ENCODE results near the gene LPGAT1. TPM values are rescaled to one million over a fixed set of nuclear protein-coding genes. Genes with fewer than 3 reads are reported as not detected.

Gene LPGAT1
- total and polyA plus RNA-seq, 2 of the 13 experiments (the other 11 are each of a cell fraction or from before 2014, with no cell fraction given), result 12.1 to 48.3 TPM

DNA sequence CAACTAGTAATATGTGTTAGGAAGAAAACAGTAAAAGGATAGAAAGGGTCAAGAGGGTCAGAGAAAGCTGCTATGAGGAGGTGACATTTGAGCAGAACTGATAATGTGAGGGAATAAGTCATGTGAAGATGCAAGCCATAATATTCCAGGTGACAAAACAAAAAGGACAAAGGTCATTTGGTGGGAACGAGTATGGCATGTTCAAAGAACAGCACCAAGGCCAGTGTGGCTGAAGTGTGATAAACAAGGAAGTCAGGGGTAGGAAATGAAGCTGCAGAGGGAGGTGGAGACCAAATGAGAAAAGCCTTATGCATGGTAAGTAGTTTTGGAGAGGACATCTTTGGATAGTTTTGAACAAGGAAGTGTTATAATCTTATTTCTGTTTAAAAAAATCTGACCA is 46.7 kb downstream of the LPGAT1 start (continued):
- peak; percentile 97 for TF ChIP-seq ARID5B (CRISPR knock-in tag; IDR thresholded peaks at IDR 0.05)
- TF ChIP-seq SOX5 (CRISPR knock-in tag; IDR thresholded peaks at IDR 0.05; ENCODE audit: borderline replicate concordance), result peak; percentile 91
- TF ChIP-seq DPF2 (CRISPR knock-in tag; IDR thresholded peaks at IDR 0.05; ENCODE audit: borderline replicate concordance, low read depth), result peak; percentile 79; the same call in 1 of the 2 replicates
- no peak for TF ChIP-seq CENPBD1 (CRISPR knock-in tag; IDR thresholded peaks at IDR 0.05; ENCODE audit: borderline replicate concordance, low read depth)
- no peak for TF ChIP-seq LCORL (IDR thresholded peaks at IDR 0.05)
- peak; percentile 43; the same call in 1 of the 2 replicates for TF ChIP-seq LCORL (CRISPR knock-in tag; IDR thresholded peaks at IDR 0.05)
- TF ChIP-seq TBL1XR1 (IDR thresholded peaks at IDR 0.05; ENCODE audit: borderline replicate concordance, low read length, partially characterized antibody), result peak; percentile 38
- TF ChIP-seq FOXK2 (IDR thresholded peaks at IDR 0.05), result peak; percentile 90
- peak; percentile 84; the same call in 1 of the 2 replicates for TF ChIP-seq HMG20A (CRISPR knock-in tag; IDR thresholded peaks at IDR 0.05; ENCODE audit: borderline replicate concordance)
- TF ChIP-seq, protein P1, sequence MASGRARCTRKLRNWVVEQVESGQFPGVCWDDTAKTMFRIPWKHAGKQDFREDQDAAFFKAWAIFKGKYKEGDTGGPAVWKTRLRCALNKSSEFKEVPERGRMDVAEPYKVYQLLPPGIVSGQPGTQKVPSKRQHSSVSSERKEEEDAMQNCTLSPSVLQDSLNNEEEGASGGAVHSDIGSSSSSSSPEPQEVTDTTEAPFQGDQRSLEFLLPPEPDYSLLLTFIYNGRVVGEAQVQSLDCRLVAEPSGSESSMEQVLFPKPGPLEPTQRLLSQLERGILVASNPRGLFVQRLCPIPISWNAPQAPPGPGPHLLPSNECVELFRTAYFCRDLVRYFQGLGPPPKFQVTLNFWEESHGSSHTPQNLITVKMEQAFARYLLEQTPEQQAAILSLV (CRISPR knock-in tag; IDR thresholded peaks at IDR 0.05; ENCODE audit: borderline replicate concordance), result no peak
- TF ChIP-seq, protein P2, sequence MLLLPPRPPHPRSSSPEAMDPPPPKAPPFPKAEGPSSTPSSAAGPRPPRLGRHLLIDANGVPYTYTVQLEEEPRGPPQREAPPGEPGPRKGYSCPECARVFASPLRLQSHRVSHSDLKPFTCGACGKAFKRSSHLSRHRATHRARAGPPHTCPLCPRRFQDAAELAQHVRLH (CRISPR knock-in tag; IDR thresholded peaks at IDR 0.05; ENCODE audit: borderline replicate concordance, low read depth), result 0 out of 2 replicates have a peak, but pooled peaks have one; percentile 48
- peak; percentile 62 for TF ChIP-seq TCF7 (IDR thresholded peaks at IDR 0.05; ENCODE audit: low read depth)
- TF ChIP-seq ATF1 (CRISPR knock-in tag; IDR thresholded peaks at IDR 0.05), result no peak
- TF ChIP-seq NCOA2 (CRISPR knock-in tag; IDR thresholded peaks at IDR 0.05), result peak; percentile 82
- TF ChIP-seq SOX13 (IDR thresholded peaks at IDR 0.05), result no peak
- TF ChIP-seq SOX13 (CRISPR knock-in tag; conservative IDR thresholded peaks at IDR 0.05 in 1 of 2, IDR thresholded peaks at IDR 0.05 in 1 of 2), result peak in 1 of 2 experiments; percentile 89; a peak in 2 of 4 replicates
- peak; percentile 63 for TF ChIP-seq MAX (IDR thresholded peaks at IDR 0.05)
- TF ChIP-seq GATAD1 (CRISPR knock-in tag; IDR thresholded peaks at IDR 0.05), result peak; percentile 69; the same call in 1 of the 2 replicates
- no peak for TF ChIP-seq ZNF513 (CRISPR knock-in tag; conservative IDR thresholded peaks at IDR 0.05)
- peak; percentile 69; the same call in 1 of the 2 replicates for TF ChIP-seq RCOR2 (CRISPR knock-in tag; IDR thresholded peaks at IDR 0.05)
- peak; percentile 73; the same call in 1 of the 2 replicates for TF ChIP-seq ERF (CRISPR knock-in tag; IDR thresholded peaks at IDR 0.05)
- peak; percentile 80; the same call in 1 of the 2 replicates for TF ChIP-seq ZZZ3 (CRISPR knock-in tag; IDR thresholded peaks at IDR 0.05; ENCODE audit: borderline replicate concordance)
- no peak for TF ChIP-seq ZNF530 (CRISPR knock-in tag; IDR thresholded peaks at IDR 0.05; ENCODE audit: low read depth)
- TF ChIP-seq EP300 (IDR thresholded peaks at IDR 0.05; ENCODE audit: low read depth in 2 of 2, low read length in 2 of 2), result peak in 1 of 2 experiments; percentile 88; a peak in 2 of 4 replicates
- peak; percentile 40; the same call in 1 of the 2 replicates for TF ChIP-seq EP300 (CRISPR knock-in tag; IDR thresholded peaks at IDR 0.05; ENCODE audit: borderline replicate concordance)

All from HepG2 (cell line).